GM21786 (cell line): ENCODE results near the gene NFILZ.

ENCODE experiments used
- ATAC-seq: cut with Tn5 transposase; IDR thresholded peaks from one replicate; pipeline ENCODE4 v1.9.1; 2021; ENCODE audit not compliant: unreplicated experiment

The NFILZ gene

DNA sequence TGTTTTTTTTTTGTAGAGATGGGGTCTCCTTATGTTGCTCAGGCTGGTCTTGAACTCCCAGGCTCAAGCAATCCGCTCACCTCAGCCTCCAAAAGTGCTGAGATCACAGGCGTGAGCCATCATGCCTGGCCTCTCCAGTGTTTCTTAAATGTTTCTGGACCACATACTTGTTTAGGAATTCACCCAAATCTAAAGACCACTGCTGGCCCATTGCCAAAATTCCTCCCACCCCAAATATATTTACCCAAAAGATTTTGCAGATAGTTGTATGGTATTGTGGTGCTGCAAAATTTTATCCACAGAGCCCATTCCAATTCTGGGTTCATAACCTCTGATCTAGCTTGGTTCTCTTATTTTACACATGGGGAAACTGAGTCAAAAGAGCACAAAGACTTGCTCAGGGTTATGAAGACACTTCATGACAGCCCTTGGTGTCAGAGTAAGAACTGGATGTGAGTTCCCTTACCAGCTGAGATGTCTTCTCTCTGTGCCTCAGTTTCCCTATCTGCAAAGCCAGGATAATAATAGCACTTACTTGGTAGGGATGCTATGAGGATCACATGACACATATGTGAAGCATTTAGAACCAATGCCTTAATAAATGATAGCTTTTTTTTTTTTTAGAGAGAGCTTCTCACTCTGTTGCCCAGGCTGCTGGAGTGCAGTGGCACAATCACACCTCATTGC lies 10.9 kb downstream of the NFILZ start:
- no peak for ATAC-seq

GRCh38 chr19:8641908-8642547 lies 11.6 kb downstream of the NFILZ start:
- no peak for ATAC-seq

GRCh38 chr19:8642561-8642960 lies 12.1 kb downstream of the NFILZ start:
- ATAC-seq, result no peak

- ATAC-seq, result no peak
These were observed 13.6 kb downstream of the NFILZ start for GRCh38 chr19:8643860-8644653.

DNA sequence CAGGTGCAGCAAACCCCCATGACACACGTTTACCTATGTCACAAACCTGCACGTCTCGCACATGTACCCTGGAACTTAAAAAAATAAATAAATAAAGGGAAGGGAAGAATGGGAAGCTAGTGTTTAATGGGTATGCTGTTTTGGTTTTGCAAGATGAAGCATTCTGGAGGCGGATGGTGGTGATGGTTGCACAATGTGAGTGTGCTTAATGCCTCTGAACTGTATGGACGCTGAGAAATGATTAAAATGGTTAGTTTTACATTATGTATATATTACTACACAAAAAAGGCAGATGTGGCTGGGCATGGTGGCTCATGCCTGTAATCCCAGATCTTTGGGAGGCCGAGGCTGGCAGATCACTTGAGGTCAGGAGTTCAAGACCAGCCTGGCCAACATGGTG lies 17.8 kb downstream of the NFILZ start:
- ATAC-seq, result no peak

- ATAC-seq, result no peak
These were observed 24.3 kb downstream of the NFILZ start for GRCh38 chr19:8654591-8655339.

GRCh38 chr19:8655340-8655709 lies 24.9 kb downstream of the NFILZ start:
- ATAC-seq, result no peak

- ATAC-seq, result no peak
These were observed 27.4 kb downstream of the NFILZ start for GRCh38 chr19:8657869-8658268.

DNA sequence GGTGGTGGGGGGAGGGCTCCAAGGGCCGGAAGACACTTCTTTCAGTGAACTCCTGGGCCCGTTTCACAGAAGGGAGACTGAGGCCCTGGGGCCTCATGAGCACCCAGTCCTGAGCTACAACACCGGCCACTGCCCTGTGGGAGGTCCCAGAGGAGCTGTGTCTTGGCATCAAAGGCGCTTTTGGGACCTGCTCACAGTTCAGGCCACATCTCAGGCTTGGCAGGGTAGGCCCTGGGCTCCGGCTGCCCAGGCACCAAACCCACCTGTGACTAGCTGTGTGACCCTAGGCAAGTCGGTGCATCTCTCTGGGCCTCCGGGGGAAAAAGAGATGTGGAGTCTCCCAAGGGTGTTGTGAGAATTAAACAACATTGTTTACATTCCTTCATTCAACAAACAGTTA lies 29.5 kb downstream of the NFILZ start:
- no peak for ATAC-seq

GRCh38 chr19:8662263-8662662 lies 31.8 kb downstream of the NFILZ start:
- ATAC-seq, result no peak

- no peak for ATAC-seq
These were observed 33.7 kb downstream of the NFILZ start for GRCh38 chr19:8663920-8664670.

DNA sequence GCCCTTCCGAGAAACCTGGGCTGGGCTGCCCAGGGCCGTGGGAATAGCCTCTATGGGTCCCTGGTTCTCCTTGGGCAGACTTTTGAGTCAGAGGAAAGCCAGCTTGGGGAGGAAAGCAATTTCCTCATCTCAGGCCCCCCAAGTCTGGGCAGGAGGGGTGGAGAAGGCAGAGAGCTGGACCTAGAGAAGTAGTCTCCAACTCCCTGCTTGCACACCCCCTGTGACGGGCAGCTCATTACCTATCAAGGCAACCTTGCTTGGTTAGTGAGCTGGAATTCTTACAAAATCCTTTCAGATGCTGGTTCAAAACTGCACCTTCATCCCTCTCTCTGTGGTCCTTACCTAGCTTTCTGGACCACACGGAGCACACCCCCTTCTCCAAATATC lies 34.2 kb downstream of the NFILZ start:
- no peak for ATAC-seq

DNA sequence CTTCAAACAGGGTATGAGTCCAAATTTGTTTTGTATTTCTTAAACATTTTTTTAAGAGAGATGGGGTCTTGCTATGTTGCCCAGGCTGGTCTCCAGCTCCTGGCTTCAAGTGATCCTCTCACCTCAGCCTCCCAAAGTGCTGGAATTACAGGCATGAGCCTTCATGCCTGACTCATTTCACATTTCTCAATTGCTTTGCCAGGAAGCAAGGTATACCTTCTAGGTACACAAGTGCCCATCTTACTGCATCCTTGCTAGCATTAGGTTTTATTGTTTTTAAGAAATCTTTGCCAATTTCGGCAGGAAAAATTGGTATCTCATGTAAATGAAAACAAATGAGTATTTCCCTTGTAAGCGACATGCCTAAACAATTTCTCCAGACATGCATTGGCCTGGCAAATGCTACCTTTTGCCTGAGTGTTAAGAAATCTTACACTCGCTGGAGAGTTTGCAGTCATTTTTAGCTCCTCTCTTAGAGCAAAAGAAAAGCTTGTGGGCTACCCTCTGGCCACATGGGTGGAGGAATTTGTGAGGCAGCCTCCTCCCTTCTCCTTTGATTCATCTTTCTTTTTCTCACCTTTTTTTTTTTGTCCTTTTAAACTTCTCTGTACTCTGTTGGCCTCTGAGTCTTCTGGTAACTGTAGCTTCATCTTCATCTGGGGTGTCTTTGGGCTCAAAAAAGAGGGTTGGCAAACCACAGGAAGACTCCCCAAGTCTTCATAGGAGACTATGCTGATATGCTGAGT lies 35.2 kb downstream of the NFILZ start:
- no peak for ATAC-seq

GRCh38 chr19:8666814-8667405 lies 36.5 kb downstream of the NFILZ start:
- ATAC-seq, result no peak

DNA sequence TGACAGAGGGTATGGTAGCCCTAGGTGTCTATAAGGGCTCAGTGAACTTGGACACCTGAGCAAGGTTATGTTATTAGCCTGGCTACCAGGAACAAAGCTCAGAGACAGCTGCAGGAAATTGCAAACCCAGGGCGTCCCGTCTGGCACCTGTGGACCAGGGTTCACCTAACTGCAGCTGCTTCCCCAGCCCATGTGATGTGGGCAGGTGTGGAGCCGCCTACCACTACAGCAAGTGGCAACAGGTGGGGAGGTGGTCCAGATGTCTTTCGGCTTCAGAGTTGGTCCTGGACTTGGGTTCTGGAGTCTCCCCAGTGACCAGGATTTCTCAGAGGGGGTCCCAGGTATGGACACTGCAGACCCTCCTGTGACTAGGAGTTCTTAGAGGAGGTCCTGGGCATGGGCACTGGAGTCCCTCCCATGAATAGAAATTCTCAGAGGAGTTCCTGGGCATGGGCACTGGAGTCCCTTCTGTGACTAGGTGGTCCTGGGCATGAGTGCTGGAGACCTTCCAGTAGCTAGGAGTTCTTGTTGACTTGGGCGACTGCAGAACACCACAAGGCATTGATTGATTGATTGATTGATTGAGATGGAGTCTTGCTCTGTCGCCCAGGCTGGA lies 43.0 kb downstream of the NFILZ start:
- no peak for ATAC-seq

DNA sequence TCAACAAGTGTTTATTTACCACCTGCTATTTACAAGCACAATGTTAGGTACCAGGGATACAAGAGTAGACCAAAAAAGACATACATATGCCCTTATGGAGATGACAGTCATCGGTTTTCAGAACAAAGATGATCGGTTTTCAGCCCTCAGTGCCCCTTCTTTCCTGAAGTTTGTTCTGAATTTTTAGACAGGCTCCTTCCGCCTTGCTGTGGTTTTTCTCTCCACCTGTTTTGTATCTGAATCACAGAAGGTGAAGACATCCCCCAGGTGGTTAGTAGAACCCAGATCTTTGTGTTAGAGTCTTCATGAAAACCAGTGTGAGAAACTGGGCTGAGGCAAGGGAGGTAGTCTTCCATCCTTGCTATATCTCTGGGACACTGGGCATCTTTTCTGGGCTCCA lies 44.6 kb downstream of the NFILZ start:
- ATAC-seq, result no peak

GRCh38 chr19:8678244-8678807 lies 47.9 kb downstream of the NFILZ start:
- ATAC-seq, result no peak
